Left lung (tissue), 10 donors: ENCODE data around the gene TFEC. TPM values are rescaled to one million over a fixed set of nuclear protein-coding genes. Genes with fewer than 3 reads are reported as not detected.

Experiments used
- ATAC-seq: fragments of 200-7000 bp; cut with Tn5 transposase; one replicate; pipeline ENCODE4 v1.9.1; 2020; ENCODE audit warnings: moderate library complexity
- DNase-seq, 4 donors: peaks; one replicate each; pipeline ENCODE4 v3.0.0-alpha.2; 2013 to 2020
- H3K27ac ChIP-seq, 2 donors: fragments of 200-600 bp; sonication (generic) in 1 of 2; one replicate each; pipeline versions ENCODE4 v1.5.0 to v1.8.0; 2020 to 2021
- H3K27me3 ChIP-seq, 2 donors: fragments of 200-600 bp; sonication (generic) in 1 of 2; one replicate each; pipeline versions ENCODE4 v1.5.0 to v1.8.0; 2020 to 2021
- H3K36me3 ChIP-seq, 2 donors: fragments of 200-600 bp; sonication (generic) in 1 of 2; one replicate each; pipeline versions ENCODE4 v1.5.0 to v1.8.0; 2020 to 2021
- H3K4me1 ChIP-seq, 2 donors: fragments of 200-600 bp; one replicate each; pipeline ENCODE4 v1.8.0; 2021
- H3K4me3 ChIP-seq, 2 donors: fragments of 200-600 bp; sonication (generic) in 1 of 2; one replicate each; pipeline versions ENCODE4 v1.5.0 to v1.8.0; 2020 to 2021; ENCODE audit warnings: mild to moderate bottlenecking in 1 of 2
- H3K9me3 ChIP-seq, 2 donors: fragments of 200-600 bp; sonication (generic) in 1 of 2; one replicate each; pipeline versions ENCODE4 v1.5.0 to v1.8.0; 2020 to 2021
- CTCF ChIP-seq, 2 donors: fragments of 200-600 bp; sonication (generic) in 1 of 2; IDR thresholded peaks; one replicate each; pipeline versions ENCODE4 v1.5.0 to v1.8.0; 2021; ENCODE audit warnings: antibody characterized with exemption in 2 of 2
- intact Hi-C, 2 donors: fragments of 100-400 bp; cut with DNase I; formaldehyde crosslinking; loops; one replicate each; pipeline versions ENCODE4 v1.11.2 to v1.14.2; 2022
- polyA plus RNA-seq, 6 donors: library from polyadenylated mRNA; unstranded; fragments of 120-200 nt; gene quantifications; one replicate each; pipeline ENCODE4 v1.2.1, GENCODE V29; 2013; ENCODE audit not compliant: insufficient read length in 6 of 6
- total RNA-seq, 2 donors: library from RNA; stranded (reverse); fragmentation: NEBNext Ultra II Directional; extraction: Animal tissue kit (Norgen Biotek cat#: 25700); gene quantifications; one replicate each; pipeline ENCODE4 v1.2.1, GENCODE V29; 2021
- donor health status: DM: no; HTN: yes; CAD: no.
- donor health status: DM: no; HTN: no; CAD: no.

TFEC gene
- total and polyA plus RNA-seq, 8 donors = 0.95 to 42.9 (median 1.6) TPM

- Histone ChIP-seq H3K27me3 (no peaks in the 10 kb centered on the region), H3K9me3 (no peaks in the 10 kb centered on the region), H3K4me1 (no peaks in the 10 kb centered on the region), H3K4me3 (no peak overlapping the region), H3K36me3 (no peaks in the 10 kb centered on the region), H3K27ac (no peak overlapping the region)
- intact Hi-C loops = no loop called here
- DNase-seq (no peak), ATAC-seq (peak; percentile 82)
- TF ChIP-seq CTCF (IDR thresholded peaks at IDR 0.05) = no peak
Measured at GRCh38 chr7:115924411-115924810, 106.2 kb downstream of the TFEC start.

GRCh38 chr7:115920367-115920766, 110.2 kb downstream of the TFEC start:
- no peaks in the 10 kb centered on the region for H3K9me3 ChIP-seq
- no peak for DNase-seq
- no peaks in the 10 kb centered on the region for H3K27me3 ChIP-seq
- intact Hi-C loops = no loop called here
- no peak for ATAC-seq
- no peak overlapping the region for H3K4me3 ChIP-seq
- H3K27ac ChIP-seq = no peak overlapping the region
- no peaks in the 10 kb centered on the region for H3K4me1 ChIP-seq
- no peak for TF ChIP-seq CTCF (IDR thresholded peaks at IDR 0.05)
- H3K36me3 ChIP-seq = no peaks in the 10 kb centered on the region

- ATAC-seq (no peak), DNase-seq (peak in 2 of 4 donors; percentile 38 to 60)
- Histone ChIP-seq H3K4me1 (no peaks in the 10 kb centered on the region), H3K4me3 (no peak overlapping the region), H3K9me3 (no peaks in the 10 kb centered on the region), H3K27me3 (no peaks in the 10 kb centered on the region), H3K27ac (no peak overlapping the region), H3K36me3 (no peaks in the 10 kb centered on the region)
- intact Hi-C loops = no loop called here
- TF ChIP-seq CTCF (IDR thresholded peaks at IDR 0.05) = no peak
Measured at GRCh38 chr7:115914951-115915350, 115.6 kb downstream of the TFEC start.

GRCh38 chr7:115911465-115911864, 119.1 kb downstream of the TFEC start:
- Histone ChIP-seq H3K9me3 (no peaks in the 10 kb centered on the region), H3K27ac (no peak overlapping the region), H3K4me3 (no peak overlapping the region), H3K4me1 (no peaks in the 10 kb centered on the region), H3K36me3 (no peaks in the 10 kb centered on the region), H3K27me3 (no peaks in the 10 kb centered on the region)
- no peak for TF ChIP-seq CTCF (IDR thresholded peaks at IDR 0.05)
- no peak for ATAC-seq
- DNase-seq = no peak
- intact Hi-C loops = no loop called here

- DNase-seq (peak in 2 of 4 donors; percentile 36 to 38), ATAC-seq (peak; percentile 69)
- Histone ChIP-seq H3K4me1 (no peaks in the 10 kb centered on the region), H3K27me3 (no peaks in the 10 kb centered on the region), H3K27ac (no peak overlapping the region), H3K4me3 (no peak overlapping the region), H3K9me3 (no peaks in the 10 kb centered on the region), H3K36me3 (no peaks in the 10 kb centered on the region)
- intact Hi-C loops = no loop called here
- TF ChIP-seq CTCF (IDR thresholded peaks at IDR 0.05) = peak; percentile 29 to 36
Measured at GRCh38 chr7:115910541-115911164, 119.9 kb downstream of the TFEC start.
